Measurements from ENCODE around the gene ATP13A4. TPM values are rescaled to one million over a fixed set of nuclear protein-coding genes. Genes with fewer than 3 reads are reported as not detected.
A peak's percentile ranks its signal among the peaks of the same experiment; 100 is the strongest.

Gene ATP13A4
- total and polyA plus RNA-seq, 2 of the 8 experiments (the other 6 are each of a cell fraction or from before 2014, with no cell fraction given): 0.12 TPM; not detected in 1

DNA sequence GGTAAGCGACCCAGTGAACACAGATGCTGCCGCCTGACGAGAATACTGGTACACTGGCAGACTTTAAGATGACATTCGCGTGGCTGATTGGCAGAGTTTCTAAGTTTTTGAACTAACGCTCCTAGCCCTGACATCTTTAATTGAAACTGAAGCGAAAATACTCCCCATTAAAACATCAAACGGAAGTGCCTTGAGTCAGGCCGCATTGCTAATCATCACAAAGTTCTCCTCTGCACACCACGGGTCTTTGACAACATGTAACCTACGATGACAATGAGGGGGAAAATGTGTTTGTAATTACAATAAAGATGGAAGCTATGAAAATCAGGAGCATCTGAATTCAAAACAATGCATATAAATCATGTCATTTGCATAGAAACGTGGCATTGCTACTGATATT is 44.5 kb downstream of the ATP13A4 start:
- Histone ChIP-seq H3K4me1 (replicated peaks in 1 of 4; ENCODE audit: control insufficient read depth in 3 of 4, insufficient read depth in 4 of 4, low read length in 3 of 4) (no peaks in the 10 kb centered on the region), H4K8ac (ENCODE audit: extremely low read depth, insufficient read depth, low read length) (no peak overlapping the region), H3K79me1 (ENCODE audit: low read depth, low read length) (no peaks in the 10 kb centered on the region), H3K23ac (ENCODE audit: insufficient read length) (no peak overlapping the region), H2BK12ac (ENCODE audit: low read depth, low read length) (no peak overlapping the region), H3K14ac (ENCODE audit: insufficient read length) (no peak overlapping the region), H2AK5ac (ENCODE audit: low read depth, low read length) (no peak overlapping the region), H3K36me3 (ENCODE audit: control insufficient read depth in 2 of 4, insufficient read depth in 4 of 4, low read length in 3 of 4) (no peaks in the 10 kb centered on the region), H3K18ac (ENCODE audit: extremely low read depth, low read length) (no peak overlapping the region), H3K4ac (replicated peaks; ENCODE audit: insufficient read length, low read depth, low read length) (no peak overlapping the region), H3K9ac (replicated peaks in 1 of 4; ENCODE audit: extremely low read depth in 1 of 4, low read depth in 3 of 4, low read length in 3 of 4) (no peak overlapping the region), H3K4me3 (ENCODE audit: extremely low read depth in 1 of 4, insufficient read depth in 2 of 4, low read depth in 3 of 4, low read length in 4 of 4) (no peak overlapping the region), H3K27me3 (replicated peaks in 1 of 4; ENCODE audit: control insufficient read depth in 3 of 4, extremely low read depth in 1 of 4, insufficient read depth in 3 of 4, low read length in 3 of 4) (no peaks in the 10 kb centered on the region), H2BK5ac (ENCODE audit: low read depth, low read length) (no peak overlapping the region), H4K5ac (ENCODE audit: insufficient read length, low read depth, low read length) (no peak overlapping the region), H3K4me2 (ENCODE audit: insufficient read depth in 1 of 2, low read depth in 2 of 2, low read length in 2 of 2) (no peak overlapping the region), H3K56ac (replicated peaks; ENCODE audit: insufficient read length, low read depth, low read length) (no peak overlapping the region), H3K79me2 (ENCODE audit: control insufficient read depth in 1 of 2, insufficient read depth in 2 of 2, low read length in 2 of 2) (no peaks in the 10 kb centered on the region), H2BK120ac (replicated peaks; ENCODE audit: low read depth, low read length) (no peak overlapping the region), H2BK15ac (ENCODE audit: low read length) (no peak overlapping the region), H3K9me3 (ENCODE audit: insufficient read depth in 2 of 2, low read depth in 1 of 2, low read length in 1 of 2) (no peaks in the 10 kb centered on the region), H3K27ac (ENCODE audit: low read depth, low read length) (no peak overlapping the region), H2BK20ac (ENCODE audit: low read length) (no peak overlapping the region), H4K20me1 (replicated peaks in 1 of 2; ENCODE audit: control insufficient read depth in 1 of 2, insufficient read depth in 2 of 2, low read length in 2 of 2) (no peaks in the 10 kb centered on the region), H4K91ac (replicated peaks; ENCODE audit: insufficient read length, low read length) (no peak overlapping the region), H2AFZ (ENCODE audit: low read length) (peak overlapping the region; percentile 11; the same call in 1 of the 2 replicates), H3K23me2 (ENCODE audit: low read depth, low read length) (no peaks in the 10 kb centered on the region)
- CTCF ChIA-PET (ENCODE audit: partially characterized antibody): no interaction called here
- FAIRE-seq: no peak
- DNase-seq (ENCODE audit: low read depth in 1 of 2, low spot score in 2 of 2): no peak
- 85% methylated on average over 12 of the region's 12 CpGs; no CpG with 5 or more reads in 1 of the 2 experiments for WGBS, 2 experiments (ENCODE audit: extremely low coverage in 1 of 2, insufficient coverage in 1 of 2, insufficient read length in 1 of 2, insufficient replicate concordance in 2 of 2, low coverage in 1 of 2, low lambda C conversion rate in 2 of 2, missing lambda C conversion rate in 1 of 2)
- POLR2A ChIA-PET (ENCODE audit: partially characterized antibody): no interaction called here
- TF ChIP-seq TAF7 (optimal IDR thresholded peaks at IDR 0.05; ENCODE audit: borderline replicate concordance, low read depth, low read length) (no peak), MAFK (IDR thresholded peaks at IDR 0.05; ENCODE audit: low read depth, low read length) (no peak), RFX5 (IDR thresholded peaks at IDR 0.05; ENCODE audit: borderline replicate concordance, low read depth, low read length) (no peak)
- TF ChIP-seq, protein P1, sequence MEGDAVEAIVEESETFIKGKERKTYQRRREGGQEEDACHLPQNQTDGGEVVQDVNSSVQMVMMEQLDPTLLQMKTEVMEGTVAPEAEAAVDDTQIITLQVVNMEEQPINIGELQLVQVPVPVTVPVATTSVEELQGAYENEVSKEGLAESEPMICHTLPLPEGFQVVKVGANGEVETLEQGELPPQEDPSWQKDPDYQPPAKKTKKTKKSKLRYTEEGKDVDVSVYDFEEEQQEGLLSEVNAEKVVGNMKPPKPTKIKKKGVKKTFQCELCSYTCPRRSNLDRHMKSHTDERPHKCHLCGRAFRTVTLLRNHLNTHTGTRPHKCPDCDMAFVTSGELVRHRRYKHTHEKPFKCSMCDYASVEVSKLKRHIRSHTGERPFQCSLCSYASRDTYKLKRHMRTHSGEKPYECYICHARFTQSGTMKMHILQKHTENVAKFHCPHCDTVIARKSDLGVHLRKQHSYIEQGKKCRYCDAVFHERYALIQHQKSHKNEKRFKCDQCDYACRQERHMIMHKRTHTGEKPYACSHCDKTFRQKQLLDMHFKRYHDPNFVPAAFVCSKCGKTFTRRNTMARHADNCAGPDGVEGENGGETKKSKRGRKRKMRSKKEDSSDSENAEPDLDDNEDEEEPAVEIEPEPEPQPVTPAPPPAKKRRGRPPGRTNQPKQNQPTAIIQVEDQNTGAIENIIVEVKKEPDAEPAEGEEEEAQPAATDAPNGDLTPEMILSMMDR (IDR thresholded peaks at IDR 0.05; ENCODE audit: control extremely low read depth in 1 of 3, insufficient read depth in 1 of 3, low read depth in 1 of 3, low read length in 3 of 3): no peak
